Cardiac fibroblast (primary cell): Measurements from ENCODE around the gene THEM4.

ENCODE experiments used
- DNase-seq, 2 donors: peaks; one replicate each; pipeline versions ENCODE4 v3.0.0 to v3.0.0-alpha.2; 2010; ENCODE audit warnings: low read depth in 2 of 2
- H3K4me3 ChIP-seq, 2 donors: replicated peaks in 1 of 2; 1 replicate in 1 of 2; 2 replicates in 1 of 2; pipeline ENCODE4 v1.5.1; 2011; ENCODE audit warnings: low read depth in 2 of 2, low read length in 2 of 2, mild to moderate bottlenecking in 2 of 2, moderate library complexity in 1 of 2
- TF ChIP-seq, protein P1 (sequence below): IDR thresholded peaks from one replicate; pipeline ENCODE4 v1.5.1; 2011; ENCODE audit warnings: low read depth, mild to moderate bottlenecking, low read length, inconsistent platforms

Gene THEM4

DNA sequence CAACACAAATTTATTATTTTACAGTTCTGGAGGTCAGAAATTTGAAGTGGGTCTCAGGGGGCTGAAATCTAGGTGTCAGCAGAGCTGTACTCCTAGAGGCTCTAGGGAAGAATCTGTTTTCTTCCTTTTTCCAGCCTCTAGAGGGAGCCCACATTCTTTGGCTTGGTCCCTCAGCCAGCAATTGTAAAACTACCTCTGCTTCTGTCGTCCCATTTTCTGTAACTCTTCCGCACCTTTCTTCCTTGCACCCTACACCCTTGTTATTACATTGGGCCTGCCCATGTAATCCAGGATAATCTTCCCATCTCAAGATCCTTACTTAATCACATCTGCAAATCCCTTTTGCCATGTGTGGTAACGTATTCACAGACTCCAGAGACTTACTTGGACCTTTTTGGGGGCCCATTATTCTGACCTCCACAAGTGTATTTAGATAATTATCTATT, 24.8 kb upstream of the THEM4 start:
- H3K4me3 ChIP-seq = no peak overlapping the region
- TF ChIP-seq, protein P1, sequence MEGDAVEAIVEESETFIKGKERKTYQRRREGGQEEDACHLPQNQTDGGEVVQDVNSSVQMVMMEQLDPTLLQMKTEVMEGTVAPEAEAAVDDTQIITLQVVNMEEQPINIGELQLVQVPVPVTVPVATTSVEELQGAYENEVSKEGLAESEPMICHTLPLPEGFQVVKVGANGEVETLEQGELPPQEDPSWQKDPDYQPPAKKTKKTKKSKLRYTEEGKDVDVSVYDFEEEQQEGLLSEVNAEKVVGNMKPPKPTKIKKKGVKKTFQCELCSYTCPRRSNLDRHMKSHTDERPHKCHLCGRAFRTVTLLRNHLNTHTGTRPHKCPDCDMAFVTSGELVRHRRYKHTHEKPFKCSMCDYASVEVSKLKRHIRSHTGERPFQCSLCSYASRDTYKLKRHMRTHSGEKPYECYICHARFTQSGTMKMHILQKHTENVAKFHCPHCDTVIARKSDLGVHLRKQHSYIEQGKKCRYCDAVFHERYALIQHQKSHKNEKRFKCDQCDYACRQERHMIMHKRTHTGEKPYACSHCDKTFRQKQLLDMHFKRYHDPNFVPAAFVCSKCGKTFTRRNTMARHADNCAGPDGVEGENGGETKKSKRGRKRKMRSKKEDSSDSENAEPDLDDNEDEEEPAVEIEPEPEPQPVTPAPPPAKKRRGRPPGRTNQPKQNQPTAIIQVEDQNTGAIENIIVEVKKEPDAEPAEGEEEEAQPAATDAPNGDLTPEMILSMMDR = peak; percentile 84
- peak; percentile 76 for DNase-seq

DNA sequence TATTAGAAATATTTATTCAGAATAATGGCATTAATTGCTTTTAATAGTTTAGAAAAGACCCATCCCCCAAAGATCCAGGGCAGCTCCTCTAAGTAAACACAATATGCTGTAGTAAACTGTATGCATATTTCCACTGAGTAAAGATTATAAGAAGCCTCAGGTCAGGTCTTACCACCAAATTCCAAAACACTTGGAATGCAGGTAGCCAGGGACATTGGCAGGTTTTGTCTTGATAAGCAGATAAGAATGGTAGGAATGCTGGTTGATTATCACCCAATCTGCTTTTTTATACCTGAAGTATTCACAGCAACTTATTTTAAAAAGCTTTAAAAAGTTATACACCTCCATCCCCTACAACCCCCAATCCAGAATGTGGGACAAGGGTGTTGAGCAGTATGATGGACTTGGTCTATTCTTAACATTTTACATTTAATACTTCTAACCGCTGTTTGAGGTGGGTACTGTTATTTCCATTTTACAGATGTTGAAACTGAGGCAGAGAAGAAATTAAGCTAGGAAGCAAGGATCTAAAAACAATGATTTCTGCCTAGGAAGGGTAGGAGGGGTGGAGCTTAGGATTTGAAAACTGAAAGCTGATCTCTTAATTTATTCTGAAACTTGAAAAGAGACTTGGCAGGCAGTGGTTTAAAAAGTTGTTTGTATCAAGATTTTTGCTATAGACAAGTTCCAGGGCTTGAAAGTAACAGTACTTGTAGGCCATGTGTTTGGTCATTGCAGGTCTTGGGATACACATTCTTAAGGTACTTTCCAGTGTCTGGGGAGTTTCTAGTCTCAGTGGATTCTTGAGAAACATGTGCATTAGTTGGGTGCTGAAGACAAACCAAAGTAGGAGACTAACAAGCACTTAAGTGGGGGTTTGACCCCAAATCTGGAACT, 15.6 kb upstream of the THEM4 start:
- TF ChIP-seq, protein P1 = no peak
- DNase-seq = no peak
- no peak overlapping the region for H3K4me3 ChIP-seq

DNA sequence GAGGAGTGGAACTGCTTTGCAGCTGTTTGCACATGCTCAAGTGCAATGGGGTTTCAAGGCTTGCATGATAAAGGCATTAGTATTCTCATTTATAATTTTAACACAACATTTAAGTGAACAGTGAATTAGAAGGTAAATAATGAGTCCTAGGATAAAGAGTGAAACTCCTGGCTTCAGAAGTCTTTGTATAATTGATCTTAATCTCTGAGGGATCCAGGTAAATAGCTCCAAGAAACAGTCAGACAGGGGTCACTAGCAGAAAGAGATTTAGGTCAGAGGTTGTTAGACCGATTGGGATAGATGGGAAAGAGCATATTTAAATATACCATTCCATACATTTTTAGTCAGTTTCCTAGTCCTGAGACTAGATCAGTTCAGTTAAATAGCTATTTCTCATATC, 14.1 kb upstream of the THEM4 start:
- TF ChIP-seq, protein P1 = no peak
- no peak for DNase-seq
- no peak overlapping the region for H3K4me3 ChIP-seq

DNA sequence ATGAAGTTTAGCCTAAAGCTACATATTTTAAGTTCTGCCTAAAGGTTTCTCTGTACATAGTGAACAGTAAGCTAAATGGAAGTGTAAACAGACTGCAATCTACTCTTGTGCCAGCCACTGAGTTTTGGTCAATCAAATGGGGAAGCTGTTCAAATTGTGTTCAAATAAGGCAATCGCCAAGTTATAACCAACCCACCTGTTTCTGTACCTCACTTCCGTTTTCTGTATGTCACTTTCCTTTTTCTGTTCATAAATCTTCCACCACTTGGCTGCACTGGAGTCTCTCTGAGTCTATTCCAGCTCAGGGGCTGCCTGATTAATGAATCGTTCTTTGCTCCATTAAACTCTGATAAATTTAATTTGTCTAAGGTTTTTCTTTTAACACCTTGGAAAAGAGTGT, 10.8 kb upstream of the THEM4 start:
- DNase-seq = no peak
- TF ChIP-seq, protein P1 = no peak
- no peak overlapping the region for H3K4me3 ChIP-seq

DNA sequence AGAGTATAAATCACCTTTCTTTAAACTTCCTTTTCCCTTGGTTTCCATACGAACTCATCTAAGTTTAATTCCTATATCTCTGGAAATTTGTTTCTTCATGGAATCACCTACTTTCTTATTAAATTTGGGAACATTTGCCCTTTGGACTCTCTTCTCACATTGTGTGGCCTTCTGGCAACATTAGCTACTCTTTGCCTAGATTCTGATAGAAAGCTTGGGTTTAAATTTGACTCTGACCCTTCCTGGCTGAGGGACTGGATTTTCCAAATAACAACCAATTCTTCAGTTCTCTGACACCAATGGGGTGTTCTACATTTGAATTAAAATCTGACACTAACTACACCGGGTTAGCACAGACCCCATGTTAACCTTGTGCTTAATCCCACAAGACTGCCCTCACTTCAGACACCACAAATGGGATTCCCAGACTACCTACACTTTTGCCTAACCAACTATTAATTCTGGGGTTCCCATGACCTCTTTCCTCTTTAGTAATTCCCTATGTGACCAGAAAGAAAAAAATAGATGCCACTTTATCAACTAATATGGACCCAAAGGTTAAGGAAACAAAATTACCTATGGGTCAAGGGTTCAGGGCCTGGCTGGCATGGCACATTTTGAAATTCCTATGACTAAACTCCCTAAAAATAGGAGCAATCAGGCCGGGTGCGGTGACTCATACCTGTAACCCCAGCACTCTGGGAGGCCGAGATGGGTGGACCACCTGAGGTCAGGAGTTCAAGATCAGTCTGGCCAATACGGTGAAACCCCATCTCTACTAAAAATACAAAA, 9.7 kb upstream of the THEM4 start:
- DNase-seq = no peak
- TF ChIP-seq, protein P1 = no peak
- no peak overlapping the region for H3K4me3 ChIP-seq

DNA sequence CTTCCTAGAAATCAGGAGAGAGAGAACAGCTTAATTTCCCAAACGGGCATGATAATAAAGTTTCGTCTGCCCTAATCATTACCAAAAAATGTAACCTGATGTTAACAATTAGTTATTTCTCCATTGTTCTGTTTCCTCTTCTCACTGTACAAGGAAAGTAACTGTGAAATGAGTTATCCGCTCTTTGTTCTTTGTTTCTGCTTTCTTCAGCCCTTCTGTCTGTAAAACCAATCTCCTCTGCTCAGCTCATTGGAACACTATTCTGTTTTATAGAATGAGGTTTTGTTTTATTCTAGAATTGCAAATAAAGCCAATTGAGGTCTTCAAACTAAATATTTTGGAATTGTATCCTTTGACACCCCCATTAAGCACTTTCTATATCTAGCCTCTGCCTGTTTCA, 8.8 kb upstream of the THEM4 start:
- no peak for DNase-seq
- TF ChIP-seq, protein P1 = no peak

More for the DNA sequence above, 8.8 kb upstream of the THEM4 start:
- no peak overlapping the region for H3K4me3 ChIP-seq
